ENCODE measurements around the gene SLC1A2. TPM values are rescaled to one million over a fixed set of nuclear protein-coding genes. Genes with fewer than 3 reads are reported as not detected.

SLC1A2 gene
- total RNA-seq, 4 donors from 2014 or later: 0.27 to 0.80 (median 0.79) TPM; not detected in 1

DNA sequence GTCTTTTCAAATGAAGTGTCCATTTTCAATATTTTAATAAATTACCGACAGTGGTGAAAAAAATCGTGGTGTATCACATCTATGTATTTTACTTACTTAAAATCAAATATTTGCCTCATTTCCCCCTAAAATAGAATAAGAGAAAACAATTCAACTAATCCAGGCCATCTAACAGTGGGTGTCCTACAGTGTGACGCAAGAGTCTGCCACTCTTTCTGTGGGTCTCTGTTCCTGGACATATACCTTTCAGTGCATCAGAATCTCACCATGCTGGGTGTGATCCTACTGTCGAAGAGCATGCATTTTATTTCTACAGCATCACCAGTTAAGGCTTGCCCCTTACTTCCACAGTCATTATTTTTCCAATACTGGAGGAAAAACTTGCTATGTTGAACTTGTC is 169.2 kb downstream of the SLC1A2 start:
- peaks cover 0 to 3% (median 0%) of the 10 kb centered on the region in 4 donors for H3K4me1 ChIP-seq
- in situ Hi-C loops (cut with MboI; ENCODE audit: low pct_ligation_motif_present in 1 of 4, low pct_unique_long_range_greater_than_20kb in 1 of 4, low sequenced_read_pairs in 3 of 4): no loop called here
- no peaks in the 10 kb centered on the region for H3K36me3 ChIP-seq
- H3K27me3 ChIP-seq: no peaks in the 10 kb centered on the region
- 89 to 90% methylated on average over 4 of the region's 4 CpGs for WGBS, 2 donors (ENCODE audit: low coverage in 1 of 2)
- no peak overlapping the region for H3K4me3 ChIP-seq
- no peaks in the 10 kb centered on the region for H3K9me3 ChIP-seq
- no peak for TF ChIP-seq POLR2AphosphoS5 (IDR thresholded peaks at IDR 0.05)
- no peak for TF ChIP-seq EP300 (IDR thresholded peaks at IDR 0.05; ENCODE audit: low read depth)
- TF ChIP-seq, protein P1, sequence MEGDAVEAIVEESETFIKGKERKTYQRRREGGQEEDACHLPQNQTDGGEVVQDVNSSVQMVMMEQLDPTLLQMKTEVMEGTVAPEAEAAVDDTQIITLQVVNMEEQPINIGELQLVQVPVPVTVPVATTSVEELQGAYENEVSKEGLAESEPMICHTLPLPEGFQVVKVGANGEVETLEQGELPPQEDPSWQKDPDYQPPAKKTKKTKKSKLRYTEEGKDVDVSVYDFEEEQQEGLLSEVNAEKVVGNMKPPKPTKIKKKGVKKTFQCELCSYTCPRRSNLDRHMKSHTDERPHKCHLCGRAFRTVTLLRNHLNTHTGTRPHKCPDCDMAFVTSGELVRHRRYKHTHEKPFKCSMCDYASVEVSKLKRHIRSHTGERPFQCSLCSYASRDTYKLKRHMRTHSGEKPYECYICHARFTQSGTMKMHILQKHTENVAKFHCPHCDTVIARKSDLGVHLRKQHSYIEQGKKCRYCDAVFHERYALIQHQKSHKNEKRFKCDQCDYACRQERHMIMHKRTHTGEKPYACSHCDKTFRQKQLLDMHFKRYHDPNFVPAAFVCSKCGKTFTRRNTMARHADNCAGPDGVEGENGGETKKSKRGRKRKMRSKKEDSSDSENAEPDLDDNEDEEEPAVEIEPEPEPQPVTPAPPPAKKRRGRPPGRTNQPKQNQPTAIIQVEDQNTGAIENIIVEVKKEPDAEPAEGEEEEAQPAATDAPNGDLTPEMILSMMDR (IDR thresholded peaks at IDR 0.05): no peak
- no peak for TF ChIP-seq POLR2A (IDR thresholded peaks at IDR 0.05)
- H3K27ac ChIP-seq: no peak overlapping the region
- no peak for DNase-seq
- intact Hi-C loops (cut with DNase I; ENCODE audit: low total_unique reads): no loop called here

DNA sequence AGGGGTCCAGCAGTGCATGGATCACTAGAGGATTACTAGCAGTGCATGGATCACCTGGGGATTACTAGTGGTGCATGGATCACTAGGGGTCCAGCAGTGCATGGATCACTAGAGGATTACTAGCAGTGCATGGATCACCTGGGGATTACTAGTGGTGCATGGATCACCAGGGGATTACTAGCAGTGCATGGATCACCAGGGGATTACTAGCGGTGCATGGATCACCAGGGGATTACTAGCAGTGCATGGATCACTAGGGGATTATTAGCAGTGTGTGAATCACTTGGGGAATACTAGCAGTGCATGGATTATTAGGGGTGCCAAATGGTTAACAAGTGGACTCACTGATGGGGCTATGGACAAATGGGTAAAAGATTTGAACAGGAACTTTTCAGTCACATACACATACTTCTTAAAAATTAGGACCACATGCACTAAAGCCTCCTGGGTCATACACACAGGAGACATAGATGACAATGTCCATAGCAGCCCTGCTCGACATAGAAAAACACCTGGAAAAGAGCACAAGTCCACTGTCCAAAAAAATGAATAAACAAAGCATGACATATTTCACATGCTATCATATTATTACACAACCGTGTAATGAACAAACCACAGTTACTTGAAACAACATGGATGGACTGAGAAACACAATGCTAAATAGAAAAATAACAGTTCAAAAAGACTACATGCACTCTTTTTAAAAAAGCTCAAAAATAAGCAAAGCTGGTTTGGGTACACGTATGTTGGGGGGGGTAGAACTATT is 170.6 kb downstream of the SLC1A2 start:
- Histone ChIP-seq H3K36me3 (no peaks in the 10 kb centered on the region), H3K27me3 (no peaks in the 10 kb centered on the region), H3K4me3 (no peak overlapping the region), H3K9me3 (no peaks in the 10 kb centered on the region), H3K27ac (no peak overlapping the region), H3K4me1 (peaks cover 0 to 3% (median 0%) of the 10 kb centered on the region in 4 donors)
- DNase-seq: no peak
- in situ Hi-C loops (cut with MboI; ENCODE audit: low pct_ligation_motif_present in 1 of 4, low pct_unique_long_range_greater_than_20kb in 1 of 4, low sequenced_read_pairs in 3 of 4): no loop called here
- WGBS, 2 donors (ENCODE audit: low coverage in 1 of 2): 32 to 59% methylated on average over 3 to 4 of the region's 4 CpGs
- intact Hi-C loops (cut with DNase I; ENCODE audit: low total_unique reads): no loop called here
- no peak for TF ChIP-seq EP300 (IDR thresholded peaks at IDR 0.05; ENCODE audit: low read depth)

DNA sequence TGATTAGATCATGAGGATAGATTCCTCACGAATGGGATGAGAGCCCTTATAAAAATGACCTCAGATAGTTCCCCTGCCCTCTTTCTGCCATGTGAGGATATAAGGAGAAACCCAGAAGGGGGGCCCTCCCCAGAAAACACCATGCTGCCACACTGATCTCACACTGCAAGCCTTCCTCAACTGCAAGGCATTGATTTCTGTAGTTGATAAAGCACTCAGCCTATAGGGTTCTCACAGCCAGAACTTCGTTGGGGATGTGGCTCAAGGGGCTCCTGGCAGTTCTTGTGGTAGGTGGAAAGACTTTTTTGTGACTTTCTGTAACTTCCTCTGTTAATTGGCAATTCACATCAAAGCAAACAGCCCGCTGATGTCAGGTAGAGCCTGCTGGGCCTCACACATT is 171.5 kb downstream of the SLC1A2 start:
- 84% methylated on average over 3 of the region's 3 CpGs; no CpG with 5 or more reads in 1 of the 2 donors for WGBS, 2 donors (ENCODE audit: low coverage in 1 of 2)
- Histone ChIP-seq H3K27me3 (no peaks in the 10 kb centered on the region), H3K4me3 (no peak overlapping the region), H3K27ac (peak overlapping the region; percentile 26 to 76 (median 66)), H3K9me3 (no peaks in the 10 kb centered on the region), H3K4me1 (peaks cover 0 to 3% (median under 1%) of the 10 kb centered on the region in 4 donors), H3K36me3 (no peaks in the 10 kb centered on the region)
- intact Hi-C loops (cut with DNase I; ENCODE audit: low total_unique reads) (no loop called here), in situ Hi-C loops (cut with MboI; ENCODE audit: low pct_ligation_motif_present in 1 of 4, low pct_unique_long_range_greater_than_20kb in 1 of 4, low sequenced_read_pairs in 3 of 4) (no loop called here)
- no peak for DNase-seq
- TF ChIP-seq POLR2AphosphoS5 (IDR thresholded peaks at IDR 0.05) (no peak), EP300 (IDR thresholded peaks at IDR 0.05; ENCODE audit: low read depth) (no peak), POLR2A (IDR thresholded peaks at IDR 0.05) (no peak)
- TF ChIP-seq, protein P1 (IDR thresholded peaks at IDR 0.05): no peak

DNA sequence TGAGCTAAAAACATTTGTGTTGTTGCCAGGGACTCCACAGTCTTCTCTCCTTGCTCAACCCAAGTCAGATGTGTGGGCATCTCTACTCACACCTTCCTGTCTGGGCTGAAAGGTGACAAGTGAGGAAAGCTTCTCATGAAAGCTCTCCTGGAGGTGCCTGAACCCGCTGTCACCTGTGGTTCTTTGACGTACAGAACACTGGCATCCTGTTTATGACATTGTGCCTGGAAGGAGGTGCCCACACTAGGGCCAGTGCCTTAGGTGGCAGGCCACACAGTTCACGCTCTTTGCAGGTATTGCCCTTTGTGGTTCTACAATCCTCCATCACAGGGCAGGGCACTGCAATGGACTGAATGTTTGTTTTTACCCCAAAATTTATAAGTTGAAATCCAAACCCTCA is 171.9 kb downstream of the SLC1A2 start:
- peak; percentile 26 for DNase-seq
- H3K27ac ChIP-seq: peak overlapping the region; percentile 26 to 76 (median 66)

More for the DNA sequence above, 171.9 kb downstream of the SLC1A2 start:
- peaks cover 0 to 5% (median 1%) of the 10 kb centered on the region in 4 donors for H3K4me1 ChIP-seq
- no peaks in the 10 kb centered on the region for H3K27me3 ChIP-seq
- no peak overlapping the region for H3K4me3 ChIP-seq
- TF ChIP-seq, protein P1 (IDR thresholded peaks at IDR 0.05): no peak
- TF ChIP-seq POLR2A (IDR thresholded peaks at IDR 0.05): no peak
- TF ChIP-seq EP300 (IDR thresholded peaks at IDR 0.05; ENCODE audit: low read depth): no peak
- no peak for TF ChIP-seq POLR2AphosphoS5 (IDR thresholded peaks at IDR 0.05)
- in situ Hi-C loops (cut with MboI; ENCODE audit: low pct_ligation_motif_present in 1 of 4, low pct_unique_long_range_greater_than_20kb in 1 of 4, low sequenced_read_pairs in 3 of 4) (no loop called here), intact Hi-C loops (cut with DNase I; ENCODE audit: low total_unique reads) (no loop called here)
- no peaks in the 10 kb centered on the region for H3K36me3 ChIP-seq
- H3K9me3 ChIP-seq: no peaks in the 10 kb centered on the region
- WGBS, 2 donors (ENCODE audit: low coverage in 1 of 2): 81 to 100% methylated on average over 1 to 3 of the region's 3 CpGs
